ENCODE measurements around the gene MECR.

The MECR gene

DNA sequence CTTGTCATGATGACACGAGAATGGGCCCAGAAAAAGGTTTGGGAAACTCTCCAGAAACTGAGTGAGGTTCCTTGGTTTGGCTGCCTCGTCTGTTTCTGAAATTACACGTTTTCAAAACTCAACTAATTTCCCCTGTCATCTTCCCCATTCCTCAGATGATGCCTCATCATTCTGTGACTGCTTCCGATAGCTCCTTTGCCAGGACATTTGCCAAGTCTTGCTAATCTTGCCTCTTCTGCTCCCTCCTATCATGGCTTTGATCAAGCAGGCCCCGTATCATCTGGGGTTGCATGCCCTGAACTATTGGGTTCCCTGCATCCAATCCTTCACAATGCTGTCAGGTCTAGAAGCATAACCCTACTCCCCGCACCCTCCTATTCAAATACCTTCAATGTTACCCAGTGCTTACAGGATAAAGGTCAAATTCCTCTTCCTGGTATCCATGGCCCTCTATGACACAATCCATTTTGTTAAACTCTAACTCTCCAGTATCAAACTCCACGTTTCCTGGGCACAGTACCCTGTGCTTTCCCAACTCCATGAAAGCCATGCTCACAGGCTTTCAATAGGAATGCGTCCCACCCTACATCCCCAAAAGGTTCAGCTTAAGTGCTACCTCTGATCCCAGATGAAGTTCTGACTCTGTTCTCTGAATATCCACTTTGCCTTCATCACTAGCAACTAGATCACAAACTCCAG lies 84.8 kb downstream of the MECR start:
- no peak overlapping the region for H3K4me3 ChIP-seq (ENCODE audit: low read length)
- DNase-seq (ENCODE audit: low read depth), result peak; percentile 89
- TF ChIP-seq, protein P1, sequence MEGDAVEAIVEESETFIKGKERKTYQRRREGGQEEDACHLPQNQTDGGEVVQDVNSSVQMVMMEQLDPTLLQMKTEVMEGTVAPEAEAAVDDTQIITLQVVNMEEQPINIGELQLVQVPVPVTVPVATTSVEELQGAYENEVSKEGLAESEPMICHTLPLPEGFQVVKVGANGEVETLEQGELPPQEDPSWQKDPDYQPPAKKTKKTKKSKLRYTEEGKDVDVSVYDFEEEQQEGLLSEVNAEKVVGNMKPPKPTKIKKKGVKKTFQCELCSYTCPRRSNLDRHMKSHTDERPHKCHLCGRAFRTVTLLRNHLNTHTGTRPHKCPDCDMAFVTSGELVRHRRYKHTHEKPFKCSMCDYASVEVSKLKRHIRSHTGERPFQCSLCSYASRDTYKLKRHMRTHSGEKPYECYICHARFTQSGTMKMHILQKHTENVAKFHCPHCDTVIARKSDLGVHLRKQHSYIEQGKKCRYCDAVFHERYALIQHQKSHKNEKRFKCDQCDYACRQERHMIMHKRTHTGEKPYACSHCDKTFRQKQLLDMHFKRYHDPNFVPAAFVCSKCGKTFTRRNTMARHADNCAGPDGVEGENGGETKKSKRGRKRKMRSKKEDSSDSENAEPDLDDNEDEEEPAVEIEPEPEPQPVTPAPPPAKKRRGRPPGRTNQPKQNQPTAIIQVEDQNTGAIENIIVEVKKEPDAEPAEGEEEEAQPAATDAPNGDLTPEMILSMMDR (conservative IDR thresholded peaks at IDR 0.05; ENCODE audit: low read length), result no peak

DNA sequence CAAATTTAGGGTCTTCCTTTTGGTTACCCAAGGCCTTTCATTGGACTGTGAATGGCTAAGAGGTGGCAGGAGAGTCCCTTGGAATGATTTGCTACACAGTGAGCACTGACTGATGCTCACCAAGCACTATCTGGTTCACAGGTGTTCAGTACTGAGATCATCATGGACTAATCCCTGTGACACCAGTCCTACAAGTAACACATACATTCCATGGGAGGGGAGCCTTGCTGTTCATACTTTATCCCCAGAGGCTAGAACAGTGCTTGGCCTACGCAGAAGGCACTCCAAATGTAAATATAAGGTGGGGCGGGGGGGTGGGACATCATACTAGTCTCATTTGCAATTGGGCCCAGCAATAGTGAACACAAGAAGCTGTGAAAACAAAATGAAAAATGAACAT lies 86.6 kb downstream of the MECR start:
- no peak overlapping the region for H3K4me3 ChIP-seq (ENCODE audit: low read length)
- TF ChIP-seq, protein P1 (conservative IDR thresholded peaks at IDR 0.05; ENCODE audit: low read length), result no peak
- no peak for DNase-seq (ENCODE audit: low read depth)

DNA sequence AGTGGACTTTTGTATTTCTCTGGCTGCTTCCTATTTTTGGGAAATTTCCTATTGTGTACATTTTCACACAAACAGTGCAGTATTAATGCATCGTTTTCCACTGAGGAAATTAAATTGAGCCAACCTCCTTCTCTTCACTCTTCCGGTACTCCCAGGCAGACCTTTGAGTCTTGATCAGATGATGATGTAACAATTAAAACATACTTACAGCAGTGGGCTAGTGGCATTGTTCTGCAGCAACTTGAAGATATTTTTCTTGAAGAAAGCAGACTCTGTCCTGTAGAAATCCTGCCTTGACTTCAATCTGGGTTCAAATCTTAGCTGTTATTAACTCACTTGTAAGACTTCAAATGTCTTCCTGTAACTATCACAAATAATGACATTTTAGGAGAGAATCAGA lies 88.0 kb downstream of the MECR start:
- DNase-seq (ENCODE audit: low read depth), result no peak
- TF ChIP-seq, protein P1 (conservative IDR thresholded peaks at IDR 0.05; ENCODE audit: low read length), result no peak
- no peak overlapping the region for H3K4me3 ChIP-seq (ENCODE audit: low read length)

Data from AG10803 (cell line).